Stimulated activated CD4-positive, alpha-beta T cell treated with anti-CD3 and anti-CD28 coated beads, Interleukin-4, amount 100 ng/mL, for 48 hours (primary cell): ENCODE results near the gene NFATC4.
A peak's percentile ranks its signal among the peaks of the same experiment; 100 is the strongest.
"Not testable (repeated sequence)": the region's sequence is repeated elsewhere in the genome, so short reads cannot be mapped to it uniquely, and the experiment has no call there.

Source experiments
- DNase-seq, 2 donors: peaks; one replicate each; pipeline ENCODE4 v3.0.0-alpha.2; 2020; ENCODE audit warnings: low read depth in 2 of 2

NFATC4 gene

DNA sequence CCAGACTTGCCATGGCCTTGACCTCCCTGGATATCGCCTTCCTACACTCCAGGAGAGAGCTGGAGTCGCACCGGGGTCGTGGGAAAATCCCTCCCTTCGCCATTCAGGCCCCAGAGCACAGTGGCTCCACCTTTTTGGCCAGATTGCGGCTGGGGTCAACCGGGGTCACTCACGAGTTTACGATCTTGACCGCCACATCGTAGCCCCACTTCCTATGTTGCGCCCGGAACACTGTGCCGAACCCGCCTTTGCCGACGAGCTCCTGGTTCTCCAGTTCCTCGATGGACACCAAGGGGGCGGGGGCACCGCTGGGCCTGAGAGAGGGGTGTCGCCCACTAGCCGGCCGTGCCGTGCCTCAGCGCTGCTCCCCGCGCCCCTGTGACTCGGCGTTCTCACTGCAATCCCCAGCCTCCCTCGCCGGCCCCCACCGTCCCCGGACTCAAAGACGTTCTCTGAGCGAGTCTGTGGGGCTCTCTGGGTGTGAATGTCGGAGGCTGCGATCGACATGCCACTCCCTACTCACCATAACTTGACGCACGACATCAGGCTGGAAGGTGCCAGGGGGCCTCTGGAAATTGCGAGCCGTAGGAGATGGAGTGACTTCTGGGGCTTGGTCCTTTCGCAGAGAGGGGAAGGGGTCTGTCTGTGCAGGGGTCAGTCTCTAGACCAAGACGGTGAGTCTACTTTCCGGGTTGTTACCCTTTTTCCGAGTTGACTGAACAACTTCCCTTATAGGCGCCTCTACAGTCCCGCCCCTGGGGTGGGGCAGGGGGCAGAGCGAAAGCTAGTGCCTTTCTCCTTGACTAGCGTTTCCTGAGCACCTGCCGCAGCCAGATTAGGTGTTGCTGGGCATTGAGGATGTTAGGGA is 28.5 kb upstream of the NFATC4 start, which contains the start of gene RIPK3:
TSS of gene RIPK3 (minus strand) at position 708 of the 868 bp plus-strand sequence. CDS start at position 543, 165 bp downstream.
- peak; percentile 43 to 62 for DNase-seq

DNA sequence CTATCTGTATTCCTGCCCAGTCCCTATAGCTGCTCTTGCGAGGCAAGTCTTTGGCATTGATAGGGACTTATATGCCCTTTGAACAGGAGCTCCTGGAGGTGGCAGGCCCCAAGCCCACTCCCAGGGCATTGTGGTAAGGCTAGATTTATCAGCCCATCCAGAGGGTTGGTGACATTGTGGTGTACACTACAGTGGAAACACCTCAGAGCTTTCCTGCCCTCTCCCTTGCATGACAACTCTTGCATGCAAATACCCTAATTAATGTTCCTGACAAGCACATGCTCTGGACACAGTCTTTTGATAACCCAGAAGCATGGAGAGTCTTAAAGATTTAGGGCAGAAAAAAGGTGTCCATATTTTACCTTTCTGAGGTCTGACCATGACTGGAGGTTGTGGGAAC is 27.4 kb upstream of the NFATC4 start:
- DNase-seq = no peak

DNA sequence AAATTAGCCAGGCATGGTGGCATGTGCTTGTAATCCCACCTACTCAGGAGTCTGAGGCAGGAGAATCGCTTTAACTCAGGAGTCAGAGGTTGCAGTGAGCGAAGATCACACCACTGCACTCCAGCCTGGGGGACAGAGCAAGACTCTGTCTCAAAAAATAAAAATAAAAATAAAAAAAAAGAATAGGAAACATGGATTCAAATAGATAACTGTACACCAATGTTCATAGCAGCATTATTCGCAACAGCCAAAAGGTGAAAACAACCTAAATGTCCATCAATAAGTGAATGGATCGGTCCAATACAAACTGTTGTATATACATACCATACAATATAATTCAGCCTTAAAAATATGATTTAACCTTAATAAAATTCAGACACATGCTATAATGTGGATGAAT is 25.1 kb upstream of the NFATC4 start:
- DNase-seq = no peak

DNA sequence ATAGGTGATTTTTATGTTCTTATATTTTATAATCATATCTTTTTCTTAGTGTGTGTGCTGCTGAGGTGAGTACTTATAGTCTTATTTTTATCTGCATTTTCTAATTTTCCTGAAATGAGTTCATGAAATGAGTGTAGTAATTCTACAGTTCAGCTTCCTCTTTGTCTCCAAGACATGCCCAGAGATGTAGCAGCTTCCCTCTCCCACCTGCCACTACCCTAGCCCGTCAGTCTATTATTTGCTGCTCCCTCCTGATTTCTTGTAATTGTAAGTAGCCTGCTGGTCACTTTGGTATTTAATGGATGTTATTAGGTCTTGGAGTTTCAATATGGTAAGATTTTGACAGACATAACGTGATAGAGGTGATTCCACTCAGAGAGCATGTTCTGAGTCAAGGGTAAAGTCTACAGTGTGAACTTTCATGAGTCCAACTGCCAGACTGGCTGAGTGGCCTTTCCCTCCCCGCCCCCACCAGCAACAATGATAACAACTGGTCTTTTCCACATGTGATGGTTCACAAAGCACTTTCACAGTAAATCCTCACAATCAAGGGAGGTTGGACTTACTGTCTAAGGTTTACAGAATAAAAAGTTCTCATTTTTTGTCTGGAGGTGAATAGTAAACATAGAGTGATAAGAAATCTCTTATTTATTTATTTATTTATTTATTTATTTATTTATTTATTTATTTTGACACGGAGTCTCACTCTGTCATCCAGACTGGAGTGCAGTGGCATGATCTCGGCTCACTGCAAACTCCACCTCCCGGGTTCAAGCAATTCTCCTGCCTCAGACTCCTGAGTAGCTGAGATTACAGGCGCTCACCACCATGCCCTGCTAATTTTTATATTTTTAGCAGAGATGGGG is 24.0 kb upstream of the NFATC4 start:
- no peak for DNase-seq

DNA sequence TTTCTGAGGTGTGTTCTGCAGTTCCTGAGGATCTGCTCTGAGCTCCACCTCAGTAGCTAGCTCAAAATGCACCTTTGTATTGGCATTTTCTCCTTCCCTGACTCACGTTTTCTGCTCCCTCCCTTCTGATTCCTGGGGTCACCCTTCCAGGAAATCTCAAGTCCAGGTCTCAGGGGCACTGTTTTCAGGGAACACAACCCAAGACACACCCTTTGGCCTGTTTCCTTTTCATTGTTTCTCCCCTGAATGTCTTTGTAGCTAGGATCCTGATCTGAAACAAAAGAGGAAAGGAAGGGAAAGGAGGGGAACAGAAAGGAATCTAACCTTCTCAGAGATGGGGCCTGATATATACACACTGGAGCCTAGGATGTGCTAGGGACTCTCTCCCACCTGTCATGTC is 20.9 kb upstream of the NFATC4 start:
- DNase-seq = no peak

DNA sequence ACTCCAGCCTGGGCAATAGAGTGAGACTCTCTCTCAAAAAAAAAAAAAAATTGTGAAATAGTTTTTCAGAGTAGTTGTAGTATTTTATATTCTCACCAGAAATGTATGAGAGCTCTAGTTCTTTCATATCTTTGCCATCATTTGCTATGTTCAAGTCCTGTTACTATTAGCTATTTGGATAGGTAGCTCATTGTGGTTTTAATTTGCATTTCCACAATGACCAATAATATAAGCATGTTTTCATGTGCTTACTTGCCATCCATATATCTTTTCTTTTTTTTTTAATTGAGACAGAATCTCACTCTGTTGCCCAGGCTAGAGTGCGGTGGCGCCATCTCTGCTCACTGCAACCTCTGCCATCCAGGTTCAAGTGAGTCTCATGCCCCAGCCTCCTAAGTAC is 19.8 kb upstream of the NFATC4 start:
- DNase-seq = no peak

DNA sequence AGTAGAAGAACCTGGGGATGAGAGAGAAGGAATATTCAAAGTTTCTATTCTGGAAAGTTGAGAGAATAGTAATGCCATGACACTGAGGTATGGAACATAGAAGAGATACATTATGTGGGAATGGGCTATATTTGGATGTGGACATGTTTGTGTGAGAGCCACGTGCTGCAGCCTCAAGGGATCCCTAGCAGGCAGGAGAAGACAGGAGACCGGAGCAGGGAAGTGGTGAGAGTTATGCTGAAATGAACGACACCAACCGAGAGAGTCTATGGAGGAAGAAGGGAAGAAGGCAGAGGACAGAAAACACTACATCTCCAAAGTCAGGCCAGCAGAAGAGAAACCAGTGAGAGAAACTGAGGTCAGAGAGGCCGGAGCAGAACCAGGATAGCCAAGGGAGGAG is 18.2 kb upstream of the NFATC4 start:
- no peak for DNase-seq

DNA sequence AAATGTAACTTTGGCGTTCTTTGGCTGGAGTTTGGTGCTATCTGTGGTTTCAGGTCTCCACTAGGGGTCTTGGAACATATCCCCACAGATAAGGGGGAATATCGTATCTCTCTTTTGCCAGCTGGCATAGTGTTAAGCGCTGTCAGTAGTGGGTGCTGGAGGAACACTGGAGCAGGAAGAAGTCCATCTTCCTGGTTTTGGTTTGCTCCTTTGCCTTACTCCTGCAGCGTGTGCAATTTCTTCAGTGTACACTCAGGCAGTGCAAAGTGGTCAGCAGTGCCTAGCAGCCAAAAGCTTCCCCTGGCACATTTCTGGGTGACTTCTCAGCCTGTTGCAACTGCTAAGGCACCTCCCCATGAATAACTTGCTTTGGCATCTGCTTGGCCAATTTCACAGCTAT is 16.5 kb upstream of the NFATC4 start:
- DNase-seq = no peak

DNA sequence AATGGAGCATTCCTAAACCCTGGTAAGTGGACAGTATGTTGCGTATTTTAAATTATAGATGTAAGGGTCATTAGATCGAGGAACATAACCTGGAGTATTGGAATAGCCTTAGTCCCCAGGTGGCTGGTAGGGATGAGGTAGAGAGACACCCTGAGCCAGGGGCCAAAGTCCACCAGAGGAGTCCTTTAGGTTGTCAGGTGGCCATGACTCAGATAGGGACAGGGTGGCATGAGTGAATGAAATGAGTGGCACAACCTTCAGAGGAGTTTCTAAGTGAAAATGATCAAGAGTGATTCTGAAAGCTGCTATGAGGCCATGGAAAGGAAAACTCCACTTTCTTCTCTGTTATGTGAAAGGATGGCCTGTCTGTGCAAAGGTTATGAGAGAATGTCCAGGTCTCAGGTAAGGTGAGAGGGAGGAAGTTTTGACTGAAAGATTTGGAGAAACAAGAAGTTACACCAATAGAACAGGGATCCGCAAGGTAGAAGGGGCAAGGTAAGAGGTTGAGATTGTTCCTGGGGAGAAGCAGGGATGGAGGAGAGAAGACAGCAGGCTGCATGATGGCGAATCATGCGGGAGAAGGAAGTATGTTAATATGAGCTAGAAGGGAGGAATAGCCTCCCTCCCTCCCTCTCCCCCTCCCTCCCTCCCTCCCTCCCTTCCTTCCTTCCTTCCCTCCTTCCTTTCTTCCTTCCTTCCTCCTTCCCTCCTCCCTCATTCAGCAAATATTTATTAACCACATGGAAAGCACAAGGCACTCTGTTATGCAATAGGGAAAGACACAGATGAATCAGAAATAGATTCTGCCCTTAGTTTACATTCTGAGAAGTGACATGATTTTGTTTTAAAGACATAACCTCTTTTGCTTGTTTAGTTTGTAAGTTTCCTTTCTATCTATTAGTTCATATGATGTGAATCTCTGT is 14.2 kb upstream of the NFATC4 start:
- DNase-seq = no peak

DNA sequence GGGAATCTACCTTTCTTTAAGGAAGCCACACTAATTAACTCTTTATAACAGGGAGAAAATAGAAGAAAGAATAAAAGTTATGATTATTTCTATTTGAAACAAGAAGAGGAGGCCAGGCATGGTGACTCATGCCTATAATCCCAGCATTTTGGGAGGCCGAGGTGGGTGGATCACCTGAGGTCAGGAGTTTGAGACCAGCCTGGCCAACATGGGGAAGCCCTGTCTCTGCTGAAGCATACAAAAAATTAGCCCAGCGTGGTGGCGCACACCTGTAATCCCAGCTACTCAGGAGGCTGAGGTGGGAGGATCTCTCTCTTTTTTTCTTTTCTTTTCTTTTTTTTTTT is 13.5 kb upstream of the NFATC4 start:
- DNase-seq = not testable (repeated sequence)

DNA sequence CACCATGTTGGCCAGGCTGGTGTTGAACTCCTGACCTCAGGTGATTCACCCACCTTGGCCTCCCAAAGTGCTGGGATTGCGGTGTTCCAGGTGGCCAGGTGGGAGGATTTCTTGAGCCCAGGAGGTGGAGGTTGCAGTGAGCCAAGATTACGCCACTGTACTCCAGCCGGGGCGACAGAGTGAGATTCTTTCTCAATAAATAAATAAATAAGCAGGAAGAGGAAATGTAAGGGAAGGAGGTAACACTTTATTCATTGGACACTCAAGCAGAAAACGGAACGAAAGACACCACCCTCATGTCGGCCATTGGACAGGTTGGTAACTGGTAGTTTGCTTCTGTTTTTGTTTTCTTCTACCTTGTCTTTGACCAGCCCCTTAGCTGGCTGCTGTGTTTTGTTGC is 13.0 kb upstream of the NFATC4 start:
- no peak for DNase-seq

DNA sequence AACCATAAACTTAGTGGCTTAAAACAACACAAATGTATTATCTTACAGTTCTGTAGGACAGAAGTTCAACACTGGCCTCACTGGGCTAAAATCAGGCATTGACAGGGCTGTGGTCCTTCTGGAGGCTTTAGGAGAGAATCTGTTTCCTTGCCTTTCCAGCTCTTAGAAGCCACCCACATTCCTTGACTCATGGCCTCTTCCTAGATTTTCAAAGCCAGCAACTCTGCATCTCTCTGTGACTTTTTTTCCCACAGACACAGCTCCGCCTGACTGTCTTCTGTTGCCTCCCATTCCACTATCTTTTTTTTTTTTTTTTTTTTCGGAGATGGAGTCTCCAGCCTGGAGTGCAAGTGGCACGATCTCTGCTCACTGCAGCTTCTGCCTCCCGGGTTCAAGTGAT is 11.8 kb upstream of the NFATC4 start:
- no peak for DNase-seq

DNA sequence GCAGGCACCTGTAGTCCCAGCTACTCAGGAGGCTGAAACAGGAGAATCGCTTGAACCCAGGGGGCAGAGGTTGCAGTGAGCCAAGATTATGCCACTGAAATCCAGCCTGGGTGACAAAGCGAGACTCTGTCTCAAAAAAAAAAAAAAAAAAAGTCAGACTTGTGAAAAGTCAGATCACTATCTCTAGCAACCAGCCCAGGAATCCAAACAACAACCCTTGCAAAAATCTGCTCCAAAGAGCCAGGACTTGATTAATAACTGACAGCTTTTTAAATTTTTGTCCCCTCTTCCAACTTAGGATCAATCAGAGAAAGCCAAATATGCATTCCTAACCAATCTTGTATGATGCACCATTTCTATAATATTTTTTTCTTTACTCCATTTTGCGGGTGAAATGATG is 7.7 kb upstream of the NFATC4 start:
- no peak for DNase-seq

DNA sequence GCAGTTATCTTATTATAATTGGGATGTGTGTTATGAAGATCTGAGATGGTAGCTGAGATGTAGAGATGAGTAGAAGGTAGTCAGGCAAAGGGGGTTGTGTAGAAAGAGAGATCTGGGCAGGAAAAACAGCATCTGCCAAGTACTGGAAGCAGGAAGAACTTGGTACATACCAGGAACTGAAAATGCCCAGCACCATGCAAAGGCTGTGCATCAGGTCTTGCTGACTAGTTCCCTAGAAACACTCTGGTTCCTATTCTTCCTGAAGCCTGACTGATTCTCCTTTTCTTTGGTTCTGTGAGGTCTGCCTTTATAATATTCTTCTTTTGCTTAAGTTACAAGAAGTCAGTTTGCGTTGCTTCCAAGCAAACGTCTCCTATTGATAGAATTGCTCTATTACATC is 6.7 kb upstream of the NFATC4 start:
- no peak for DNase-seq

DNA sequence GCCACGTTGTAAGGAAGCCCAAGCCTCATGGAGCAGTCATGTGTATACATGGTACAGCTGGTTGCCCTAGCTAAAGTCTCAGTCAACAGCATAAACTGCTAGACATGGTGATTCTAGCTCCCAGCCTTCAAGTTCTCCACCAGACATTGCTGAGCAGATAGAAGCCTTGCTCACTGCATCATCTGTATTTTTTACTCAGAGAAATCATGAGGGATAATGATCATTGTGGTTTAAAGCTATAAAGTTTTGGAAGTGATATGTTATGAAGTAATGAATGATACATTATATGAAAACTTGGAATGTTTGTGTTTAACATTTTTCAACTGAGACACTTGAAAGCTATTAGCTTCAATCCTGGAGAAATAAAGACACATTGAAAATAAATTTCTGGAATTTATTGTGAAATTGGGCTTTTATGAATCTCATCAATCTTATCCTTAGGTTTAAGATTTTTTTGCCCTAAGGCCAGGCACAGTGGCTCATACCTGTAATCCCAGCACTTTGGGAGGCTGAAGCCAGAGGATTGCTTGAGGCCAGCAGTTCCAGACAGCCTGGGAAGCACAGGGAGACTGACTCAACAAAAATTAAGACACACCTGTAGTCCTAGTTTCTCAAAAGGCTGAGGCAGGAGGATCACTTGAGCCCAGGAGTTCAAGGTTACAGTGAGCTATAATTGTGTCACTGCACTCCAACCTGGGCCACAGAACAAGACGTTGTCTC is 5.6 kb upstream of the NFATC4 start:
- DNase-seq = no peak

DNA sequence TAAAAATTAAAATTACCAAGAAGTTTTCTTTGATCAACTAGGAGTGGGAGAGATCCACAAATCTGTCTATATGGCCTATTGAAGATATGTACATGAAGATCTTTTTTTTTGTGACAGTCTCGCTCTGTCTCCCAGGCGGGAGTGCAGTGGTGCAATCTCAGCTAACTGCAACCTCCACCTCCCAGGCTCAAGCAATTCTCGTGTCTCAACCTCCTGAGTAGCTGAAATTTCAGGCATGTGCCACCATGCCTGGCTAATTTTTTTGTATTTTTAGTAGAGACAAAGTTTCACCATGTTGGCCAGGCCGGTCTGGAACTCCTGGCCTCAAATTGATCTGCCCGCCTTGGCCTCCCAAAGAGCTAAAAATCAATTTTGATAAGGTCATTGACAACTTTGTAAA is 4.6 kb upstream of the NFATC4 start:
- no peak for DNase-seq

DNA sequence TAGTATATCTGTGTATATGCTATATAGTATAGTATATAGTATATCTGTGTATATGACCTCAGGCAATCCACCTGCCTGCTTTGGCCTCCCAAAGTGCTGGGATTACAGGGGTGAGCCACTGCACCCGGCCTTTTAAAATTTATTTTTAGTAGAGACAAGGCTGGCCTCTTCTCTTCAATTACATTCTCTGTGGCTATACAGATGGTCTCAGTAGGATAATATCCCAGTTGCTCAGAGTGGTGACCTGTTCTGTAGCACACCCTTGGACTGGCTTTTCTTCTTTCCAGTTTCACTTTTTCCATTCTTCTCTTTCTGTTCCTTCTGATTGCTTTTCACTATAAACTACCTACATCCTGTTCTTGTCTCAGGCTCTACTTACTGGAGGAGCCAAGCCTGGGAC is 3.1 kb upstream of the NFATC4 start:
- no peak for DNase-seq

DNA sequence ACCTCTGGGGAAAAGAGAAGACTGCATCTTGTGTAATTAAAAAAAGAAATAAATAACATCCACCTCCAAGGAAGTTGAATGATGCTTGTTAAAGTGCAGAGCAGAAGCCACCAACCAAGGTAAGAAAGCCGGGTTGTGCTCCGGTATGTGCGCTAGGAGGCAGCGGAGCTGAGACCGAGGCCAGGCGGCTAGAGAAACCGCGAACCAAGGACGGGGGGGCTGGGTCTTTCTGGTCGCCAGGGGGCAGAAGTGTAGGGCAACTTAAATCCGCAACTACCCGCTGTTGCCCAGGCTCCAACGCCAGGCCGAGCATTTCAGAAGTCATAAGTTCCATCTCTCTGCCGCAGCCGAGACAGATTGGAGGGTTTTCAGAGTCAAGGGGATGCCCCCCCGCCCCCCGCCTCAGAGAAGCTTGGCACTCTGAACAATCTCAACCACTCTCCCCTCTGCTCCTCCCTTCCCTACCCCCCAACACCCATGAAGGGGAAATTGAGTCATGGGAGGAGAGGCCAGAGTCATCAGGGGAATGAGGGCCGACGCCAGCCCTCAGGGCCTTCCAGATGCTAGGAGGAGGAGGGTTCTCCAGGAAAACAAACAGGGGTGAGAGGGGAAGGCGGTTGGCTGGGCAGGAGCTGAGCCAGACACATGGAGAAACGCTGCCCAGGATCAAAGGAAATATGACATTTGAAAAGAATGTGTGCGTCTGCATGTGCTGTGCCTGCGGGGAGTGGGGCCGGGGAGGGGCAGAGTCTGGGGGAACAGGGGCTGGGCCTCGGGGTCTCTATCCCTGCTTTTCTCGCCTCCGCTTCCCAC is 2.2 kb upstream of the NFATC4 start:
- peak; percentile 57 to 62 for DNase-seq

DNA sequence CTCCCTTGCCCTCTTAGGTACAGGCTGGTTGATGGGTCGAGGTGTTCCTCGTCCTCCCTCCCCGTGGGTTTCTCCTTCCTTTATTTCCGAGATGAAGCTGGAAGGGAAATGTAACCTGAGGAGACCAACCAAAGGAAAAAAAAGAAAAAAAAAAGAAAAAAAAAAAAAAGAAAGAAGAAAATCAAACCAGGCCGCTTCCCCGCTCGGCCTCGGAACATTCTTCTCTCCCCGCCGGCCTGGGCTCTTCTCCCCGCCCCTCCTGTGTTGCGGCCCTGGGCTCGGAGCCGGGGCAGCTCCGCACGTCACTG is 1.6 kb upstream of the NFATC4 start:
- DNase-seq = no peak

DNA sequence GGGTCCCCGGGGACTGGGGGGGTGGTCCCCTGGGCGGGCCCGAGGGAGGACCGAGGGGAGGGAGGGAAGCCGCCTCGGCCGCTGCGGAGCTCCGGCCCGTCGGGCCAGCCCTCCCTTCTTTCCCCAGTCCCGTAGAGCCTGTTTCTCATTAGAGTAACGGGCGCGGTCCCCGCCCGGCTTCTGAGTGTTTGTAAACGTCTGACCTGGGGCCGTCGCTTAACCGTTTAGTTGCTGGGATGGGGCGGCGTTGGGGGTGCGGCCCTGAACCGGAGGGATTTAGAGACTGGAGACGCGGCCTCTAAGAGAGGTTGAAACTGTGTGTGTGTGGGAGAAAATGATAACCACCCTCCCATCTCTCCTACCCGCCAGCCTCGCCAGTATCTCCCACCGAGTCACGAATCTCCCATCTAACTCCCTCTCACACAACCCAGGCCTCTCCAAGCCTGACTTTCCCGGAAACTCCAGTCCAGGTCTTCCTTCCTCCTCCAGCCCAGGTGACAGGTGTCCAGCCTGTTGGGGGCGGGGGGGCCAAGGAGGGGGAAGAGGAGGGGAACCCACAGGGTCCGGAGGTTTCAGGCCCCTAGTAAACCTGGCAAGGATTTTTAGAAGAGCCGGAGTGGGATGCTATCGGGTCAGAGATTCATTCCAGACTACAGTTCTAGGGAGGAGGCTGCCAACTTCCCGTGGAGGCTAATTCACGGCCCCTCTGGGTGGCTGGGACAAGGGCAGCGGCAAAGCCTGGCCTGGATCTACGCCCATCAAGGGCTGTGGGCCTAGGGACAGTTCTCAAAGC is 1.1 kb upstream of the NFATC4 start:
- peak in 1 of 2 donors; percentile 14 for DNase-seq
